NCI-H1048 (cell line): ENCODE data around the gene FOXD4L3.
"Not testable (repeated sequence)": the region's sequence is repeated elsewhere in the genome, so short reads cannot be mapped to it uniquely, and the experiment has no call there.

Source experiments
- DNase-seq: peaks from one replicate; lab custom pipeline; 2025; lab: John Stamatoyannopoulos, UW

Gene FOXD4L3

GRCh38 chr9:68302567-68302966 is at the start of gene FOXD4L3:
Gene FOXD4L3, plus strand, starts transcription at chr9:68302867. Its CDS starts 85 bp downstream, at chr9:68302952.
- DNase-seq, result not testable (repeated sequence)

- DNase-seq, result not testable (repeated sequence)
Observed at GRCh38 chr9:68281041-68281440, 21.6 kb upstream of the FOXD4L3 start.

GRCh38 chr9:68303771-68304170 is 1.1 kb downstream of the FOXD4L3 start:
- DNase-seq, result not testable (repeated sequence)

- DNase-seq, result not testable (repeated sequence)
Observed at GRCh38 chr9:68304212-68304611, 1.5 kb downstream of the FOXD4L3 start.

GRCh38 chr9:68304777-68305176 is 2.1 kb downstream of the FOXD4L3 start:
- DNase-seq, result not testable (repeated sequence)

- not testable (repeated sequence) for DNase-seq
Observed at GRCh38 chr9:68305680-68306285, 3.1 kb downstream of the FOXD4L3 start.

GRCh38 chr9:68306391-68306964 is 3.8 kb downstream of the FOXD4L3 start:
- not testable (repeated sequence) for DNase-seq

GRCh38 chr9:68307127-68307526 is 4.5 kb downstream of the FOXD4L3 start:
- not testable (repeated sequence) for DNase-seq

GRCh38 chr9:68307654-68308053 is 5.0 kb downstream of the FOXD4L3 start:
- not testable (repeated sequence) for DNase-seq

- not testable (repeated sequence) for DNase-seq
Observed at GRCh38 chr9:68311208-68311607, 8.5 kb downstream of the FOXD4L3 start.

- not testable (repeated sequence) for DNase-seq
Observed at GRCh38 chr9:68318209-68318608, 15.5 kb downstream of the FOXD4L3 start.

GRCh38 chr9:68323749-68324148 is 21.1 kb downstream of the FOXD4L3 start:
- DNase-seq, result not testable (repeated sequence)

- DNase-seq, result not testable (repeated sequence)
Observed at GRCh38 chr9:68324518-68324917, 21.9 kb downstream of the FOXD4L3 start.

- DNase-seq, result not testable (repeated sequence)
Observed at GRCh38 chr9:68329106-68329505, 26.4 kb downstream of the FOXD4L3 start.

GRCh38 chr9:68330531-68331173 is 28.0 kb downstream of the FOXD4L3 start:
- DNase-seq, result not testable (repeated sequence)

- DNase-seq, result not testable (repeated sequence)
Observed at GRCh38 chr9:68332122-68332521, 29.5 kb downstream of the FOXD4L3 start.

- not testable (repeated sequence) for DNase-seq
Observed at GRCh38 chr9:68335935-68336334, 33.3 kb downstream of the FOXD4L3 start.

GRCh38 chr9:68336639-68337339 is 34.1 kb downstream of the FOXD4L3 start:
- DNase-seq, result not testable (repeated sequence)

GRCh38 chr9:68338000-68338399 is 35.3 kb downstream of the FOXD4L3 start:
- DNase-seq, result not testable (repeated sequence)

- DNase-seq, result not testable (repeated sequence)
Observed at GRCh38 chr9:68342265-68343025, 39.8 kb downstream of the FOXD4L3 start.

- not testable (repeated sequence) for DNase-seq
Observed at GRCh38 chr9:68343242-68343641, 40.6 kb downstream of the FOXD4L3 start.

GRCh38 chr9:68343992-68344391 is 41.3 kb downstream of the FOXD4L3 start:
- not testable (repeated sequence) for DNase-seq
